ENCODE measurements around the gene BCL2L11.

- TF ChIP-seq, protein P1, sequence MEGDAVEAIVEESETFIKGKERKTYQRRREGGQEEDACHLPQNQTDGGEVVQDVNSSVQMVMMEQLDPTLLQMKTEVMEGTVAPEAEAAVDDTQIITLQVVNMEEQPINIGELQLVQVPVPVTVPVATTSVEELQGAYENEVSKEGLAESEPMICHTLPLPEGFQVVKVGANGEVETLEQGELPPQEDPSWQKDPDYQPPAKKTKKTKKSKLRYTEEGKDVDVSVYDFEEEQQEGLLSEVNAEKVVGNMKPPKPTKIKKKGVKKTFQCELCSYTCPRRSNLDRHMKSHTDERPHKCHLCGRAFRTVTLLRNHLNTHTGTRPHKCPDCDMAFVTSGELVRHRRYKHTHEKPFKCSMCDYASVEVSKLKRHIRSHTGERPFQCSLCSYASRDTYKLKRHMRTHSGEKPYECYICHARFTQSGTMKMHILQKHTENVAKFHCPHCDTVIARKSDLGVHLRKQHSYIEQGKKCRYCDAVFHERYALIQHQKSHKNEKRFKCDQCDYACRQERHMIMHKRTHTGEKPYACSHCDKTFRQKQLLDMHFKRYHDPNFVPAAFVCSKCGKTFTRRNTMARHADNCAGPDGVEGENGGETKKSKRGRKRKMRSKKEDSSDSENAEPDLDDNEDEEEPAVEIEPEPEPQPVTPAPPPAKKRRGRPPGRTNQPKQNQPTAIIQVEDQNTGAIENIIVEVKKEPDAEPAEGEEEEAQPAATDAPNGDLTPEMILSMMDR (IDR thresholded peaks at IDR 0.05; ENCODE audit: insufficient read depth, low read depth, low read length), result no peak
- no peak for TF ChIP-seq EZH2 (IDR thresholded peaks at IDR 0.05; ENCODE audit: insufficient read depth, low read length)
Measured at GRCh38 chr2:111169924-111170323, 49.2 kb downstream of the BCL2L11 start.

Data from astrocyte (in vitro differentiated cells and primary cell).